DND-41 (cell line): ENCODE data around the gene HIVEP2.

Experiments used
- EZH2 ChIP-seq: IDR thresholded peaks from 3 replicates; pipeline ENCODE4 v1.6.1; 2012; ENCODE audit warnings: borderline replicate concordance, low read depth, mild to moderate bottlenecking, moderate library complexity, low read length, inconsistent platforms; ENCODE audit not compliant: severe bottlenecking
- TF ChIP-seq, protein P1 (sequence below): IDR thresholded peaks from 2 replicates; pipeline ENCODE4 v1.5.1; 2012; ENCODE audit warnings: borderline replicate concordance, low read length, moderate library complexity, mild to moderate bottlenecking; ENCODE audit not compliant: poor library complexity, severe bottlenecking; ENCODE audit errors: extremely low read depth

DNA sequence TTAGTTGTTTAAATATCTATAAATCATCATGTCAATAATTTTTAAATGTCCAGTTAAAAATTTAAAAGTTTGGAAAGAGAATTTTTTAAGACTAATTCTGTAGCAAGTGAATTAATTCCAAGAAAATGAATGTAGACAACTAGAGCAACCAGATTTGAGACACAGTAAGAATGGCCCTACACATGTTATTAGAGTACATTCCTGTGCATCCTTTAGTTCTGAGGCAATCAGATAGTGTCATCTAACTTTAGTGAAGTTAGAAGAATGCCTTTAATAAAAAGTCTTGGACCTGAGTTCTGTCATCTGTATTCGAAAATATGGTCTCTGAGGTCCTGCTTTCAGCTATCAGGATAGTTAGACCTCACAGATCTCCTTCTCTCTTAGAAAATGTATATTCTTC, 63.7 kb downstream of the HIVEP2 start:
- TF ChIP-seq, protein P1, sequence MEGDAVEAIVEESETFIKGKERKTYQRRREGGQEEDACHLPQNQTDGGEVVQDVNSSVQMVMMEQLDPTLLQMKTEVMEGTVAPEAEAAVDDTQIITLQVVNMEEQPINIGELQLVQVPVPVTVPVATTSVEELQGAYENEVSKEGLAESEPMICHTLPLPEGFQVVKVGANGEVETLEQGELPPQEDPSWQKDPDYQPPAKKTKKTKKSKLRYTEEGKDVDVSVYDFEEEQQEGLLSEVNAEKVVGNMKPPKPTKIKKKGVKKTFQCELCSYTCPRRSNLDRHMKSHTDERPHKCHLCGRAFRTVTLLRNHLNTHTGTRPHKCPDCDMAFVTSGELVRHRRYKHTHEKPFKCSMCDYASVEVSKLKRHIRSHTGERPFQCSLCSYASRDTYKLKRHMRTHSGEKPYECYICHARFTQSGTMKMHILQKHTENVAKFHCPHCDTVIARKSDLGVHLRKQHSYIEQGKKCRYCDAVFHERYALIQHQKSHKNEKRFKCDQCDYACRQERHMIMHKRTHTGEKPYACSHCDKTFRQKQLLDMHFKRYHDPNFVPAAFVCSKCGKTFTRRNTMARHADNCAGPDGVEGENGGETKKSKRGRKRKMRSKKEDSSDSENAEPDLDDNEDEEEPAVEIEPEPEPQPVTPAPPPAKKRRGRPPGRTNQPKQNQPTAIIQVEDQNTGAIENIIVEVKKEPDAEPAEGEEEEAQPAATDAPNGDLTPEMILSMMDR = no peak
- no peak for TF ChIP-seq EZH2
